ENCODE data around the gene ARHGAP26.

Gene ARHGAP26

DNA sequence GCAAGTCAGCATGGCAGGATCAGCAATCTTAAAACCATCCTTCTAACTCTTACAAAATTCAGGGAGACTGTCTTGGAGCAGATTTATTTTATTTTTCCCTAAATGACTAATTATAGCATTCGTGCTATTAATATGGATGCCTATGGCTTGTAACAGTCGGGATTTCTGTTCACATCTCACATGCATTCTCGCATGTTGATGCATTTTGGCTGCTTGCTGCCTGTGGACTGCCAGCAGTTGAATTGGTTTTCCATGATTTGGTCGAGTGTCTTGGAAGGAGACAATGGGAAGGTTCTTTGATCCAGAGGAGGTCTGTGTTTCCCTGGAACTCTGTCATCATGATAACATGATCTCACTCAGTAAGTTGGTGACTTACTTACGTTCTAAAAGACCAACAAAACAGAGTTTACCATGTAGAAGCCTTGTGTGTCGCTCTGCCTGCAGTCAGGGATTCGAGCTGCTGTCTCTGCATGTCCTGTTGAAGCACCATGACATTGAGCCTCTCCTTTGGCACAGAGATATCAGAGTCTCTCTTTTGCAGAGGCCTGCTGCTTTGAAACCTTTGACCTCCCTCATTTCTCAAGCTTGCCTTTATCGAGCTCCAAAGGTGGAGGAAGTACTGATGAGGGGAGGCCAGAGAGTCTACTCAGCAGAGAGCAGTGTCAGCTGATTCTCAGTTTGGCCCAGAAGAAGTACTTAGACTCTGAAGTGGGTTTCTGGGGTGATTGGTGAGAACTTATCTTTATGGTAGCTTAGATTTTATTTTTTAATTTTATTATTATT, 82.4 kb downstream of the ARHGAP26 start:
- no peak for DNase-seq (ENCODE audit: low spot score)

DNA sequence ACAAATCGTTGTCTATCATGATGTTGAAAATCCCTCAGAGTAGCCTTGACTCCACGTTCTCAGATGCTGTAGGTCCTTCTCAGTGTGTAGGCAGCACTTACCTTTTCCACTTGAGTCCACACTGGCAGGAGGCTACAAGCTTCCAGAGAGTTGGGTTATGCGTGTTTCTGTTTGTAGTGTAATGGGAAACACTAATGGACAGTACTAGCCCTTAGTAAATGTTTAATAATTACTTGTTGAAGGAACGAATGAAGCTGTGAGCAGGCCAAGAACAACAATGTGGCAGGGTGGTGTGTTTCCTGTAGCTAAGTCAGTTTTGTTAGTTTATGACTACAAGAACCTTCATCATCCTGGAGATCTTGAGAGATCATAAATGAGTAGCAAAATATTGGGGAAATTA, 83.5 kb downstream of the ARHGAP26 start:
- DNase-seq (ENCODE audit: low spot score) = no peak

DNA sequence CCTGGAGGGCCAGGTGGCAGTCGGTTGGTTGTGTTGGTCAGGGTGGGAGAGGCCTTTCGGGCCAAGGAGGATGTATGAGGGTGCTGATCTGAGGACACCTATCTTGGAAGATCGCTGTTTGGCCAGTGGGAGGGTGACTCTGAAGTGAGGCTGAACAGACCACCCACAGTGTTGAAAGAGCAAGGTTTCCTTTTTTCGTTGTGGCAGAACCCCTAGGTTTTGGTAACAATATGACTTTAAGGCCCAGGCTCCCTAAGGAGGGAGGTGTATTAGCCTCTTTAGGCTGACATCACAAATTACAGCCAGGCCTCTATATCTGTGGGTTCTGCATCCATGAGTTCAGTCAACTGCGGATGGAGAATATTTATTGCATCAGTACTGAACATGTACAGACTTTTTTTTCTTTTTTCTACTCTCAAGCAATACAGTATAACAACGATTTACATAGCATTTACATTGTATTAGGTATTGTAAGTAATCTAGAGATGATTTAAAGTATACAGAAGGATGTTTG, 86.1 kb downstream of the ARHGAP26 start:
- no peak for DNase-seq (ENCODE audit: low spot score)

DNA sequence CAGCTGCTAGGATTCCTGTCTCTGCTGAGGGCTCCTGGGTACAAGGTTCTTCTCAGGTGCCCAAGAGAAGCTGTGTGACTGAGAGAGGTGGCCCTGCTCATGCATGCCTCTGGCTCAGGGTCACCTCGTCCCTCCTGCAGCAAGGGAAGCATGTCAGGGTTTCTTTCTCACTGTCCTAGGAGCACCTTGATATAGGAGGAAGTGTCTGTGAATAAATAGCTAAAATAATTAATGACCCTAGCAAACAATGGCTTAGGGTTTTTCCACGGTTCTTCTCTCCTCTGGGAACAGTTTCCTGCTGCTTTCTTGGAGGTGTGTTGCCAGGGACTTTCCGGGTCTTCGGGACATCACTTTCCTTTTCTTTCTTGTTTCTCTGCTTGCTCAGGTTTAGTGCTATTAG, 87.2 kb downstream of the ARHGAP26 start:
- DNase-seq (ENCODE audit: low spot score) = no peak

DNA sequence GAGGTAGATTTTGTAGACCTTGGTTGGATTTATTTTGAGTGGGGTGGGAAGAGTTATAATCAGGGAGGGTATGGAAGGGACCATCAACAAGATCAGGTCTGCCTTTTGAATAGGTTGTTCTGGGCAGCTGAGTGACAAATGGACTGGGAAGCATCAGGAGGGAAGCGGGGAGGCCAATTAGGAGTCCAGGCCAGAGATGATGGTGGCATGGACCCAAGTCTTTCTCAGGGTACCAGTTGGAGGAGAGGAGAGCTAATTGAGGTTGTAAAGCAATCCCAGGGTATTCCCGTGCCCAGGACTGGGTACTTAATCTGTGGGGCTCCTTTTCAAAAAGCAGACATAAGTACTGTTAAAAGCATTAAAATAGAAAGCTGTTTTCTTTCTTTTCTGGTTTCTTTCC, 88.9 kb downstream of the ARHGAP26 start:
- DNase-seq (ENCODE audit: low spot score) = no peak

DNA sequence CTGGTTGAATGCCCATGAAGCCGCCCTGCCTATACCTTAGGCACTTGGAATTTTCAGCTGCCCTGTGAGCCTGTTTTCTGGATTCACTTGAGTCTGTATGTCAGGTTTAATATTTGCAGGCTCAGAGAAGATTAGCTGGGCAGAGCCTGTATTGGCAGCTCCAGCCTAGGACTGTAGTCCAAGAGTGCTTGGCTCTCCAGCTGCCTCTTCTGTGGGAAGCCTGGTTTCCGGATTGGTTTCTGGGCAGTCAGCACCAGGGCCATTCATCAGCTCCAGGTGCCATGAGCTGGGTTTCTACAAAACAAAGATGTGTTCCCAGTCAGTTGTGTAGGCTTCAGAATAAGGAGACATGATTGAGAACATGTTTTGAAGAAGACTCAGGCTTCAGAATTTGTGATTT, 90.1 kb downstream of the ARHGAP26 start:
- DNase-seq (ENCODE audit: low spot score) = no peak

DNA sequence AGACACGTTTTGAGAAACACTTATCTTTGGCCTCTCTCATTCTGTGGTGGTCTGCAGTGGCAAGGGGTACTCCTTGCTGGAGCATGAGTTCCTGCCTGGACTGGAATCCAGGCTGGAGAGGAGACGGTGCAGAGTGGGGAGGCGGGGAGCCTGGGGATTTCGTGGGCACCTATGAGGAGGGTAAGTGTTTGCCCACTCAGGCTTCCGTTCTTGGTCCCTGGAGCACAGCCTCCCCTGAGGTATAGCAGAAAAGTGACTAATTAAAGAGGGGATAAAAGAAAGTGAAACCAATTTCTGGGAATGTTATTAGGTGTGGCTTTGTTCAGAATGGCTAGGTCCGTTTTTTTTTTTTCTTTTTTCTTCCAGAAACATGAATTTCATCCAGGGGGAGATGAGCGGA, 90.8 kb downstream of the ARHGAP26 start:
- DNase-seq (ENCODE audit: low spot score) = no peak

DNA sequence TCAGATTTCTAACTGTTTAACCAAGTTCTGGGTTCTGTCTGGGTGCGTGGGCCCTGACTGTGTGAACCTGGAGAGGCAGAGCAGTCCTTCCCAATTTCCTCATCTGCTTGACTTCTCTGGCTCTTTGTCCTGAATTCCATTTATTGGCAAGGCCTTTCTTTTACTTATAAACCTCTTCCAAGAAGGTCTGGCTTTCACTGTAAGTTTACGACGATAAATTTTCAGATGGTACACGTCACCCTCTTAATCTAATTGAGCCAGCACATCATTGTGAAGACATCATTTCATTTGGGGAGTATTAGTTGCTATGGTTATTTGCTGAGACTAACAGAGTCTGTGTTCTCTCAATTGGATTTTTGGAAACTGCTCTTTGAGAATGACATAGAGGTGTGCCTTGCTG, 92.4 kb downstream of the ARHGAP26 start:
- no peak for DNase-seq (ENCODE audit: low spot score)

DNA sequence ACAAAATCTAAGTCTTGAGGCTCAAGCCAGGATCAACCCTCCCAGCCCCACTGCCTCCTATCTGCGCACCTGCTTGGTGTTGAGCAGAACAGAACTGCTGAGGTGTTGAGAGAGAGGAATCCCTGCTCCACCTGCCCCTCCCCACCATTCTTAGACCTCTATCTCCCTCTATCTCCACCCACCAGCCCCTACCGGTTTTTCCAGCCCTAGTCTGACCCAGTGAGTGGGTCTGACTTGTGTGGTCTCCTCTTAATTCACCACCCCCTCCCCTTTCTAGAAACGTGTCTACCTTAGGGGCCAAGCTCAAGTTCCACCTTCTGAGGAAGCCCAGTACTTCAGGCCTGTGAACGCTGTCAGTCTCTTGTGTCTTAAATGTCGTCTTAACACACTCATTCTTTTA, 93.7 kb downstream of the ARHGAP26 start:
- DNase-seq (ENCODE audit: low spot score) = no peak

DNA sequence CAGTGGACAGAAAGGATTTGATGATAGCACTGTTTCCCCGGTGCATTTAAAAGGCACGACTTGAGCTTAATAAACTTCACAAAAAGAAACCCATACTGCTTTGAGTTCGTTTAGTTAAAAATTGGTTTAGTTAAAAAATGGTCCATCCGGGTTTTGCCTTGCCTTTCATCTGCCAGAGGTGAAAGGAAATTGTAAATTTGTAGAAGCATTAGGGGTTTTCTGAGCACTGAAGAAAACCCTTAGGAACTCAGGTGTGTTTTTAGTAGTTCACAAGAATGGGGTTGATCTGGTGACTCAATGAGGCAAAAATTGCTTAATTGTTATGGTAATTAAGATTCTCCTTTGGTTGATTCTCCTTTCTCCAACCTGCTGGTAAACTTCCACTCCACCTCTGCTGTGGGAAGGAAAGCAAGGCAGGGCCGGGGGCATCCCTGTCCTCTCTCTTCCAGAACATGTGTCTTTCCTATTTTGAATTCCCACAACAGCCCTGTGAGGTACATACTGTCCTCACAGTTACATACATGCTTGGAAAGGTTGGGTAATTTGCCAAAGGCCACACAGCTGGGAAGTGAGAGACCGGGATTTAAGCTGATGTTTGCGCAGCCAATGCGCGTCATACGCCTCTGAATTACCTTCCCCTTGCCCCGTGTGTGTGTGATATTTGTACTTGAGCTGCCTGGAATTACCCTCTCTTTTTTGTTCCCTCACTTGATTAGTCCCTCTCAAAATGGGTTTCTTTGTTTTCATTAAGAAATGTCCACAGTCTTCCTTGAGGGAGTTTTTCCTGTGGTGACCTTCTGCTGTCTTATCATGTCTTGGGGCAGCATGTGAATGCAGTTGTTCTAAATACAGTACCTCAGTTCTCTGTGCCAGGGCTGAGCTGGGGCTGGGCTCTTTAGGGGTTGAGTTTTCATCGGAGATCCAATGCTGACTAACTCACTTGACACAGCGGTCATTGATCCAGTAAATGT, 94.4 kb downstream of the ARHGAP26 start:
- DNase-seq (ENCODE audit: low spot score) = peak; percentile 28

DNA sequence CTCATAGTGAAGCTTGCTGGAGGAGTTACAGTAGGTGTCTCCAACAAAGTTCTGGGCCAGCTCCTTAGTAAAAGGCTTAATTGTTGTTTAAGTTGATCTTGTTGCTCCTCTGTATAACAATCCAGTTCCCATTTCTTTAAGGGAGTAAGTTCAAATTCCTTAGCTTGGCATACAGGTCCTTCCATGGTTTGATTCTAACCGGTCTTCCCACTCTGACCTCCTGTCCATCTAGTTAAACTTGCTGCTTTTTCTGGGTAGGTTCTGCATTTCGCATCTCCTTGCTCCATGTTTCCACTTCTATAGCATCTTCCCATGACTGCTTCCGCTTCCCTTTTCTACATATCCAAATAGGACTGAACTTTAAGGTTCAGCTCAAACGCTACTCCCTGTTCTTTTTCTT, 95.5 kb downstream of the ARHGAP26 start:
- no peak for DNase-seq (ENCODE audit: low spot score)

DNA sequence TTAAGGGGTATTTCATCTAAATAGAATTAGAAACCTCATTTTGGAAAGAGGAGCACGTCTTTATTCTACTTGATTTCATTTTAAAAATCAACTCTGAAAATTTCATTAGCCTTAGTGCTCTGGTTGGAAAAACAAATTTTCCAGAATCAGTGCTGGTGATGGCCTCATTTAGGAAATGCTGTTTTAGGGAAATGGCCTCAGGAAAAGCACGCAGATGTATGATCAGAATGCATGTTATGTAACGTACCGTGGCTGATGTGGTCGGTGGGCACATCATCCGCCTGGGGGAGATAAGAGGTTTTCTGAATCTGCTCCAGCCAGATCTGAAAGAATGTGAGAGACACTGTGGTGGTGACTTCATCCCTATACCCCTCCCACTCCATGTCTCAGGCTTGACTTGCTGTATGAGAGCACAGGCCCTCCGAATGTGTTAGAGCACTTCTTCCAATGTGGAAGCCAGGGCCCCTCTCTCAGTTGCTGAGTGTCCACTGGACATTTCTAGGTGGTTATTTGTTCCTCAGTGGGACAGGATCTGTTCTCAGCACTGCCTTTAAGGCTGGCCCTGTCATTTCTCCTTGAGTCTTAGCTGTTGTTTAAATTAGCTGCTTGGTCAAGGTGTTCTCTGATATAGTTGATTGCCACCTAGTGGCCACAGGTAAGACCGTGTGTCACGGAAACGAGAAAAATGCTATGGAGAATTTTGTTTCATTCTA, 96.5 kb downstream of the ARHGAP26 start:
- DNase-seq (ENCODE audit: low spot score) = peak; percentile 59

DNA sequence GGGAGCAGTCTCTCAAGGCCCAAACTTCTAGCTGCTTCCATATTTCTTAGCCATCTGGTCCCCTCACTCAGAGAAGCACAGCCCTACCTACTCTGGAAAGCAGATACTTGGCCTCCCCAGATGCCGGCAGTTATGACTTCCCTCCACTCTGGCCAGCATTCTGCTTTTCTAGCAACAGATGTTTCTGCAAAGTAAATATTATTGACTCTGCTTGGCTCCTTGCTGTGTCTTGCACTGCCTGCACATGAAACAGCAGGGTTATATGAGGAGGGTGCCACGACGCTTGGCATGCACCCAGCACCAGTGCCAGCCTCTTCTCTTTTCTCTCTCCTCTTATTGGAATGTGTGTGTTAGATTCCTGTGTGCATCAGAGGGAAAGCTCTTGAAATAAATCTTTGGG, 99.7 kb downstream of the ARHGAP26 start:
- DNase-seq (ENCODE audit: low spot score) = no peak

DNA sequence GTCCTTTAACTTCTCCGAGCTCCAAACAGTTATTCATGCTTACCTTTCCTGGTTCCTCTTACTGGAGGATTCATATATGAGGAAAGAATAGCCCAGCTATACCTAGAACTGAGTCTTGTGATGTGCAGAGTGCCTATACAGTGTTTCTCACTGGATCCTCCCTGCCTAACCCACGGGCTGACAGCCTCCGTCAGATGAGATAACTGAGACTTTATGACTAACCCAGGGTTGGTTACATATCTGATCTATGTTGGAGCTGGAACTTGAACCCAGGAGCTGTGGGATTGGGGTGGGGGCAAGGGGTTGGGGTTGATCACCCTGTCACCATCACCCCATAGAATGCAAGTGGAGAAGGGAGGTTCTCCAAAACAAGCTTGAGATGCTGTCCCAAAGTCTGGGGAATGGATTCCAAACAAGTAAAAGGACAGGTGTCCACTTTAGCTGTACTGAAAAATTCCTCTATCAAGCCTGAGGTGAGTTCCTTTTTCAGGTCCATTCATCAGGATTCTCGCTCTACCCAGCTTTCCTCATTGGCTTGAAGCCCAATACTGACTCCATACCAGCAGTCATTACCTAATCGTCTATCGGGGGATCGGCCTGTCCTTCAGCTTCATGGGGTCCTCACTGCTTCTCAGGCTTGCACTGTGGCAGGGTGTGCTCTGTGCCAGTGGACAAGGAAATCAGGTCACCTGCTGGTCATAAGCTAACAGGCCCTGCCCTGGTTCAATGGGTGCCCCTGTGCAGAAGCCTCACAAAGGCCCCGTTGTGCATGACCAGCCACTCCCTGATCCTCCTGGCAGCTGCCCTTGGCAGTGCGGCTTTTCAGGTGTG, 100.6 kb downstream of the ARHGAP26 start:
- no peak for DNase-seq (ENCODE audit: low spot score)

DNA sequence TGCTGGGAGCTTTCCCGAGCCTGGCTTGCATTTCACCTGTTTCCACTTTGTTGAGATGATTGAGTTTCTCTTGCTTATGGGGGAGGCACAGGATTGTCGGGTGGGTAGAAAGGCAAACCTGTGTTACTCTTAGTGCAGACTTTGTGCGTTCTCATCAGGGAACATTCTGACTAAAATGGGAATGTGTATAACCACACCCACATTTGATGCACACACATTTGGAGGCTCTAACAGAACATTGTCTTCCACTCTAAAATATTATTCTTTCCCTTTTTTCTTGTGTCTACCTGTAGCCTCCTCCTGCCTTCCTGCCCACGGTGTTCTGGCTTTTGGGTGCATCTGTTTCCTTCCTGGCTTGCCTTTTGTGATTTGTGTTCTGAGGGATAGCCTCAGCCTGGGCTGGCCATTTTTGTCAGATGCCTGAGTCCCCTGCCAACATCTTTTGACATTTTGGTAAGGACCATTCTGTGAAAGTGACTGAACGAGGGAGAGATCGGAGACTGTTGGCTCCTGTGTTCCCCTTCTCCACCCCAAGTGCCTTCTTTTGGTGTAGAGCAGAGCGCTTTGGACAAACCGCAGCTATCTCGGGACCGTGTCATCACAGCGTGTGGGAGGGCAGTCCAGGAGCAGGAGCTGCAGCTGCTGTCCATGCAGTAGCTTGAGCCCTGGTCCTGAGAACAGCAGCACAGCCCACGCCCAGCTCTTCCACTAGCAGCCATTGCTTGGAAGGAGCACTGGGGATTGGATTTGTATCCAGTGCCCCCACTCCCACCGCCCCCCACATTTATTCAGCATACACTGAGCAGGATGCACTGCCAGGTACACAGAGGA, 101.4 kb downstream of the ARHGAP26 start:
- DNase-seq (ENCODE audit: low spot score) = no peak

DNA sequence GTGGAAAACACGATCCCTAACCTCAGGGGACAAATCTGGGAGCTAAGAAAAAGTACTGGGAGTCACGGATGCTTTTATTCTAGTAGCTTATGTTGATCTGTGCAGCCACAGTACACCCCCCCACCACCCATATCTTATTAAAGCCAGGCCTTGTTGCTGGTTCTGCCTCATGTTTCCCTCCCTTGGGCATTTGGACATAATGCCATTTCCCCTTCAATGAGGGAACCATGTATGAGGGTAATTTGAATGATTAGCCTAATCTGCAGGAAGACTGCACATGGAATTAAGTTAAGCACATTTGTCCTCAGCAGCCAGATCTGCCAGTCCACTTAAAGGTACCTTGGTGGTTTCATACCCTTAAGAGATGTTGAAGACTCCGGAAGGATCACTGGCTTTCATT, 102.0 kb downstream of the ARHGAP26 start:
- no peak for DNase-seq (ENCODE audit: low spot score)

DNA sequence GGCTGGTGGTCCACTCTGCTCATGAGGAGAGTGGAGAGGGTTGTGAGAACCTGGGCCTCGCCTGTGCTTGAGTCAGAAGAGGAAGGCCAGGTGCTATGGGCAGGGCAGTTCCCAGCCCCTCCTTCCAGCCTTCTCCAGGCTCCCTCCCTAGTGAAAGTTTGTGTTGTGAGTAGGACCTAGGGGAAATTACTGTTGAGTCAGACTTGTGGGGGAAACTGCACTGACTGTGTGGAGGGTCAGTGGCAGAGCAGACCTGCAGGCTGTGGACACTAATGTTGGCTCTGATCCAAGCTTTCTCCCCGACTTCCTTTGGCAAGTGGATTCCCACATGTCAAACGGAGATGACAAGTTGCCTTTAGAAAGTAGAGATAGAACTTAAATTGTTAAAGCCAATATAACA, 102.6 kb downstream of the ARHGAP26 start:
- DNase-seq (ENCODE audit: low spot score) = no peak

DNA sequence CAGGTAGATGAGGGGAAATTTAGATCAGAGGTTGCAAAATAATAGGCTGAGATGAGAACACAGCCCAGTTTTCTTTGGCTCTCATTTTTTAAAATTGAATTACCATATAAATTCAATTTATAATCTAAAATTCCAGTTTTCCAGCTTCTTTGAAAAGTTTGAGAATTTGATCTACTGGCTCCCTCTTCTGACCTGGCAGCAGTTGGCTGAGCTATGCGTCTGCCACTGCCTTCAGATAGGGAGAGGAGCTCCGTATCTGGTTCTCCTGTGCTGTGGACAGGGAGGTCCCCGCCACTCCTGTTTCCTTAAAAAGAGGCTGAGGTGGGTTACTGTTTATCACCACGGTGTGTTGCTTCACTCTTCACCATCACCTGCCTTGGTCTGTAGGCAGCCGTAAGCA, 103.7 kb downstream of the ARHGAP26 start:
- no peak for DNase-seq (ENCODE audit: low spot score)

DNA sequence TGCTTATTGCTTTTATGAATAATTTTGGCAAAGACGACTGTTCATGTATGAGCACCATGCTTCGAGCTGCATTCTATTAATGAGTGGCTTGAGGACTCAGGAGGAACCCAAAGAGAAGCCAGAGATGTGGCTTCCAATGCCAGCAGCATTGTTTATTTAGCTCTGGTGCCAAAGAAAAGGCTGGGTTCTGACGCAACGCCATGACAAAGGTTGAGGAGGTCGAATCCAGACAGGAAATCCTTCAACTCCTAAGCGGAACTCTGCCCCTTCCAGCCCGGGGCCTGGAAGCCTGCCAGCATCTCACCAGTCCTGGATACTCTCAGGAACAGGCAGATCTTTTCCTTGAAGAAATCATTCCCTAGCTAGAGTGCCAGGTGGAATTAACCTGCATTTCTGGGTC, 104.4 kb downstream of the ARHGAP26 start:
- no peak for DNase-seq (ENCODE audit: low spot score)

DNA sequence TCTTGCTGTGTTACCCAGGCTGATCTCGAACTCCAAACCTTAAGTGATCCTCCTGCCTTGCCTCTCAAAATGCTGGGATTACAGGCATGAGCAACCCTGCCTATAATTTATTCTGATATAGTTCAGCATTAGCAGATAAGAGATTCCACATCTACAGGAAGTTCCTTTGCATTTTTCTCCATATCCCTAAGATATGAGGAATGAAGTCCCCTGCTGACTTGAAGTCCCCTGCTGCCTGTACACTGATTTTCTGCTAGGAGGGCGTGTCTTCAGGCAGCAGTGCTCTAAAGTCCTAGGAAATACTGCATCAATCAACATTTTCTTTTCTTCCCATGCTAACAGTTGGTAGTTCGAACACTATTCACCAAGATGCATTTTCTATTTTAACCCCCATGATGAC, 105.8 kb downstream of the ARHGAP26 start:
- DNase-seq (ENCODE audit: low spot score) = no peak

DNA sequence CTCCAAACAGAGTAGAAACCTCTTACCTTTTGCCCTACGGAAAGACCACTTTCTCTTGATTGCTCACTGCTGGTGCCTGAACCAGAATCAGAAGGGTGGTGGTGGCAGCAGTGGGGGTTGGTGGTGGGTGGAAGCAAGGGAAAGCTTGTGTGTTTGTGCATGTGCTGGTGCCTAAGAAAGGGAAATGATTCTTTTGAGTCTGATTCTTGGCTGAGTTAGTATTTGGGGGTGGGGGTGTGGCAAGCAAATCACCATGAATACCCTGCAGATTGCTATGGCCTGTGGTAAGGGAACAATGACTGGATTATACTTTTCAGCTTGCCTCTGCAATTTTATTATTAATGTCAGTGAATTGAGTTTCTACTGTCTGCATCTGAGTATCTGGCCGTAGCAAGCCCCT, 106.6 kb downstream of the ARHGAP26 start:
- peak; percentile 66 for DNase-seq (ENCODE audit: low spot score)
